Vagina (tissue), 2 donors: Measurements from ENCODE around the gene UNC5B.

Source experiments
- CTCF ChIP-seq, 3 experiments: fragments of 450-650 bp in 2 of 3; fragments of 200-600 bp in 1 of 3; sonication (generic) in 1 of 3; IDR thresholded peaks; one replicate each; pipeline ENCODE4 v1.5.1; 2017 to 2019; ENCODE audit warnings: antibody characterized with exemption in 3 of 3, mild to moderate bottlenecking in 2 of 3, moderate library complexity in 2 of 3
- POLR2A ChIP-seq, 2 donors: fragments of 450-650 bp; IDR thresholded peaks; one replicate each; pipeline ENCODE4 v1.6.1; 2017; ENCODE audit warnings: antibody characterized with exemption in 2 of 2, mild to moderate bottlenecking in 2 of 2, moderate library complexity in 2 of 2

DNA sequence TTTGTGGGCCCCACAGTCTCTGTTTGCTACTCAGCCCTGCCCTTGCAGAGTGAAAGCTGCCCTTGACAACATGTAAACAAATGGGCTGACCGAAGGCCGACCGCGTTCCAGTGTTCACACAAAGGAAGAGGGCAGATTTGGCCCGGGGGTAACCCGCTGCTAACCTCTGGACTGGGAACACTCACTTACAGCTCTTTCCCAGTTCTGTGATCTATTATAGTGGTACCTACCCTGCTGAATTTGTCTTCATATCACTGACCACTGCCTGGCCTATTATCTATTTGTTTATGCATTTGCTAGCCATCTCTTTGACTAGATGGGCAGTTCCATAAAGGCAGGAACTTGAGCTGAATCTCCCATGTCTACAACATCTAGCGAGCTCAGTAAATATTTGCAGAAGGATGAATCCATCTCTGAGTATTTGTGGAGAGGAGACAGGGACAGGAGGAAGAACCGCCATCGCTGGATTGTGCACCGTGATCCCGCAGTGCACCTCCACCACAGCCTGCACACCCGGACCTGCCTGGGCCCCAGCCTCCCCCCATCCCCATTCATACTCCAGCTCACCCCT lies 121.9 kb downstream of the UNC5B start:
- TF ChIP-seq CTCF (IDR thresholded peaks at IDR 0.05) (no peak), POLR2A (IDR thresholded peaks at IDR 0.05) (no peak)
